ENCODE results near the gene FAM174B.

FAM174B gene

DNA sequence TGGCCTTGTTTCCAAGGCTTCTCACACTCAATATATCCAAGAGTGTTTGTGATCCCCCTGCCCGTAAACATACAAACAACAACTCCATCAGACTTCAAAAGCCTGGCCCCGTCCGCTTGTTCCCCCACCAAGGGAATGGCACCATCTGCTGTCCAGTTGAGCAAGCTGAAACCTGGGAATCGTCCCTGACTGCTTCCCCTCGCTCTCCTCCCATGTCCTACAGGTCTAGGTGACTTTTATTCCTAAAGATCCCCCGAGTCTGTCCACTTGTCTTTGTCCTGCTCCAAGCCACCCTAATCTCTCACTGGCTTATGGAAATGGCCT lies 27.9 kb upstream of the FAM174B start:
- ChIA-PET CTCF (interaction anchor here (0.6 to 2.0 kb wide), 4 partner anchors 11 to 162 kb away, joined by 3 to 21 read pairs (median 5); no protein-coding TSS in a partner anchor), POLR2A (no interaction called here)
- peak; percentile 43 for TF ChIP-seq CTCF (IDR thresholded peaks at IDR 0.05; ENCODE audit: control extremely low read depth, extremely low read depth, low read depth, missing control alignments)

GRCh38 chr15:92682741-92683510 lies 27.4 kb upstream of the FAM174B start:
- no peak for DNase-seq (ENCODE audit: extremely low spot score)
- TF ChIP-seq CTCF (IDR thresholded peaks at IDR 0.05; ENCODE audit: control extremely low read depth, extremely low read depth, low read depth, missing control alignments): no peak
- ChIA-PET POLR2A (no interaction called here), CTCF (interaction anchor here (0.7 to 2.0 kb wide), 7 partner anchors 10 to 161 kb away, joined by 3 to 21 read pairs (median 4); no protein-coding TSS in a partner anchor)

More for the DNA sequence above, 27.9 kb upstream of the FAM174B start:
- DNase-seq (ENCODE audit: extremely low spot score): no peak

- TF ChIP-seq CTCF (IDR thresholded peaks at IDR 0.05; ENCODE audit: control extremely low read depth, extremely low read depth, low read depth, missing control alignments): no peak
- CTCF ChIA-PET: interaction anchor here (0.9 to 1.6 kb wide), 4 partner anchors 8 to 149 kb away, joined by 3 to 7 read pairs (median 4); no protein-coding TSS in a partner anchor
- POLR2A ChIA-PET: no interaction called here
- DNase-seq (ENCODE audit: extremely low spot score): no peak
Measured at GRCh38 chr15:92681141-92681631, 25.6 kb upstream of the FAM174B start.

DNA sequence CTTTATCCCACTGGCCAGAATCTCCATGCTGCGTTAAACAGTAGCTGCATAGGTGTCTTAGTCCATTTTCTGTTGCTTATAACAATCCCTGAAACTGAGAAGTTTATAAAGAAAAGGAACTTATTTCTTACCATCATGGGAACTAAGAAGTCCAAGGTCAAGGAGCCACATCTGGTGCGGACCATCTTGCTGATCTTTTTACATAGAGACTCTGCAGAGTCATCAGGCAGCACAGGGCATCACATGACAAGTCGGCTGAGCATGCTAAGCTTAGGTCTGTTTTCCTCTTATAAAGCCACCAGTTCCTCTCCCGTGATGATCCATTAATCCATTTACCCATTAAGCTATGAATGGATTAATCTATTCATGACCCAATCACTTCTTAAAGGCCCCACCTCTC lies 22.4 kb upstream of the FAM174B start:
- no peak for TF ChIP-seq CTCF (IDR thresholded peaks at IDR 0.05; ENCODE audit: control extremely low read depth, extremely low read depth, low read depth, missing control alignments)
- ChIA-PET POLR2A (no interaction called here), CTCF (interaction anchor here (1.4 to 1.6 kb wide), 2 partner anchors 26 to 37 kb away, joined by 3 to 5 read pairs; no protein-coding TSS in a partner anchor)

GRCh38 chr15:92676561-92676960 lies 21.0 kb upstream of the FAM174B start:
- TF ChIP-seq CTCF (IDR thresholded peaks at IDR 0.05; ENCODE audit: control extremely low read depth, extremely low read depth, low read depth, missing control alignments): no peak
- ChIA-PET CTCF (interaction anchor here (1.0 to 1.4 kb wide), 3 partner anchors 25 to 155 kb away, joined by 3 to 4 read pairs (median 3); no protein-coding TSS in a partner anchor), POLR2A (no interaction called here)
- no peak for DNase-seq (ENCODE audit: extremely low spot score)

More for the DNA sequence above, 22.4 kb upstream of the FAM174B start:
- no peak for DNase-seq (ENCODE audit: extremely low spot score)

DNA sequence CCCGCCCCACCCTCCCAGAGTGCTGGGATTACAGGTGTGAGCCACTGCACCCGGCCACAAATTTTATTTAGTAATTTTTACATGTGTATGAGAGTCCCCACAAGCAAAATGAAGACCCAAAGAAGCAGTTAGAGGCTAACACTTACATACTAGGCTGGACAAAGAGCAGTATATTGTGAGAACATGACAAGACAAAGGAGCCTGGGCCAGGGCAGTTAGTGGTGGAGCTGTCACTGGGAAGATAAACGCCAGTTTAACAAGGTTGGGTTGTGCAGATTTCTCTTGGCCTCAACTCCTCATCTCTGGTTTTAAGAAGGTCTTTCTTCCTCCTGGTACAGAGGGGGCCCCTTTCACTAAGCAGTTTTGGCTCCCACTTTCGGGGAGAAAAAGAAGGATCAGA lies 19.9 kb upstream of the FAM174B start:
- TF ChIP-seq CTCF (IDR thresholded peaks at IDR 0.05; ENCODE audit: control extremely low read depth, extremely low read depth, low read depth, missing control alignments): no peak
- POLR2A ChIA-PET: no interaction called here
- no peak for DNase-seq (ENCODE audit: extremely low spot score)
- CTCF ChIA-PET: interaction anchor here (1.2 to 1.9 kb wide), 2 partner anchors 39 to 153 kb away, joined by 3 to 4 read pairs; no protein-coding TSS in a partner anchor

All from GM10248 (cell line).